Measurements from ENCODE around the gene MS4A3. TPM values are rescaled to one million over a fixed set of nuclear protein-coding genes. Genes with fewer than 3 reads are reported as not detected.
"Not testable (repeated sequence)": the region's sequence is repeated elsewhere in the genome, so short reads cannot be mapped to it uniquely, and the experiment has no call there.

The MS4A3 gene
- polyA plus RNA-seq, 2 of the 4 experiments (the other 2 are of a cell fraction): not detected

DNA sequence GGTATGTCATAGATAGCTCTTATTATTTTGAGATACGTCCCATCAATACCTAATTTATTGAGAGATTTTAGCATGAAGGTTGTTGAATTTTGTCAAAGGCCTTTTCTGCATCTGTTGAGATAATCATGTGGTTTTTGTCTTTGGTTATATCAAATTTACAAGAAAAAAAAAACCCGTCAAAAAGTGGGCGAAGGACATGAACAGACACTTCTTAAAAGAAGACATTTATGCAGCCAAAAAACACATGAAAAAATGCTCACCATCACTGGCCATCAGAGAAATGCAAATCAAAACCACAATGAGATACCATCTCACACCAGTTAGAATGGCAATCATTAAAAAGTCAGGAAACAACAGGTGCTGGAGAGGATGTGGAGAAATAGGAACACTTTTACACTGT, 5.6 kb upstream of the MS4A3 start:
- H3K4me2 ChIP-seq; H3K27ac ChIP-seq; H3K4me1 ChIP-seq; CTCF ChIA-PET; H3K9me3 ChIP-seq; ATAC-seq; H3K4me3 ChIP-seq; POLR2A ChIA-PET; FAIRE-seq; DNase-seq (ENCODE audit: low read depth in 1 of 2, low spot score in 1 of 2): not testable (repeated sequence)
- WGBS (ENCODE audit: missing lambda C conversion rate): 48% methylated on average over 3 of the region's 3 CpGs

DNA sequence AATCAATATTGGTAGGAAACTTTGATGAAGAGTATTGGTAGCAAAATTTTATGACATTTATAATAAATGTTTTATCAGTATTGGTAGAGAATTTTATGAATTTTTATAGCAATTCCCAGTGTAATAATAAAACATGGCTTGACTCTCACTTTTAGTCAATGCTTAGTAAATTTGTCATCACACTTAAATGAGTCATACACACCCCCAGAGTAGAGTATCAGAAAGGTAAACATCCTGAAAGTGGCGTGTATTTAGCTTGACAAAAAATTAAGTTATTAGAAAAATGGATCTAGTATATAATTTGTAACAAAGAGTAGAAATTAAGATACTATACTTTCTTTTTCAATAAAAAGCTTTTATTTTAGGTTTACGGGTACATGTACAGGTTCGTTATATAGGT, 2.6 kb downstream of the MS4A3 start:
- Histone ChIP-seq H3K9me3 (no peaks in the 10 kb centered on the region), H3K4me3 (no peak overlapping the region), H3K4me1 (no peaks in the 10 kb centered on the region), H3K27ac (no peak overlapping the region), H3K4me2 (no peak overlapping the region)
- CTCF ChIA-PET: no interaction called here
- POLR2A ChIA-PET: no interaction called here
- whole genome bisulfite sequencing (ENCODE audit: missing lambda C conversion rate): 22% methylated on average over 3 of the region's 3 CpGs
- ATAC-seq: no peak
- DNase-seq (ENCODE audit: low read depth in 1 of 2, low spot score in 1 of 2): no peak
- no peak for FAIRE-seq
- TF ChIP-seq E2F6 (IDR thresholded peaks at IDR 0.05; ENCODE audit: borderline replicate concordance, low read depth): no peak
- TF ChIP-seq HEYL (CRISPR knock-in tag; IDR thresholded peaks at IDR 0.05): no peak
- no peak for TF ChIP-seq MAZ (IDR thresholded peaks at IDR 0.05; ENCODE audit: borderline replicate concordance, low read depth, low read length)
- TF ChIP-seq, protein P1, sequence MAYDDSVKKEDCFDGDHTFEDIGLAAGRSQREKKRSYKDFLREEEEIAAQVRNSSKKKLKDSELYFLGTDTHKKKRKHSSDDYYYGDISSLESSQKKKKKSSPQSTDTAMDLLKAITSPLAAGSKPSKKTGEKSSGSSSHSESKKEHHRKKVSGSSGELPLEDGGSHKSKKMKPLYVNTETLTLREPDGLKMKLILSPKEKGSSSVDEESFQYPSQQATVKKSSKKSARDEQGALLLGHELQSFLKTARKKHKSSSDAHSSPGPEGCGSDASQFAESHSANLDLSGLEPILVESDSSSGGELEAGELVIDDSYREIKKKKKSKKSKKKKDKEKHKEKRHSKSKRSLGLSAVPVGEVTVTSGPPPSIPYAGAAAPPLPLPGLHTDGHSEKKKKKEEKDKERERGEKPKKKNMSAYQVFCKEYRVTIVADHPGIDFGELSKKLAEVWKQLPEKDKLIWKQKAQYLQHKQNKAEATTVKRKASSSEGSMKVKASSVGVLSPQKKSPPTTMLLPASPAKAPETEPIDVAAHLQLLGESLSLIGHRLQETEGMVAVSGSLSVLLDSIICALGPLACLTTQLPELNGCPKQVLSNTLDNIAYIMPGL (CRISPR knock-in tag; IDR thresholded peaks at IDR 0.05; ENCODE audit: borderline replicate concordance): no peak
- TF ChIP-seq TP53 (CRISPR knock-in tag; IDR thresholded peaks at IDR 0.05): no peak
- no peak for TF ChIP-seq POLR2A (IDR thresholded peaks at IDR 0.05; ENCODE audit: low read length)
- TF ChIP-seq FOXS1 (CRISPR knock-in tag; IDR thresholded peaks at IDR 0.05): no peak
- TF ChIP-seq RFX5 (IDR thresholded peaks at IDR 0.05): no peak
- no peak for TF ChIP-seq NFE2L2 (conservative IDR thresholded peaks at IDR 0.05; ENCODE audit: low read length)
- TF ChIP-seq EHMT2 (IDR thresholded peaks at IDR 0.05; ENCODE audit: low read depth): no peak
- no peak for TF ChIP-seq KDM5A (IDR thresholded peaks at IDR 0.05)
- TF ChIP-seq, protein P2, sequence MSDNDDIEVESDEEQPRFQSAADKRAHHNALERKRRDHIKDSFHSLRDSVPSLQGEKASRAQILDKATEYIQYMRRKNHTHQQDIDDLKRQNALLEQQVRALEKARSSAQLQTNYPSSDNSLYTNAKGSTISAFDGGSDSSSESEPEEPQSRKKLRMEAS (IDR thresholded peaks at IDR 0.05): no peak

DNA sequence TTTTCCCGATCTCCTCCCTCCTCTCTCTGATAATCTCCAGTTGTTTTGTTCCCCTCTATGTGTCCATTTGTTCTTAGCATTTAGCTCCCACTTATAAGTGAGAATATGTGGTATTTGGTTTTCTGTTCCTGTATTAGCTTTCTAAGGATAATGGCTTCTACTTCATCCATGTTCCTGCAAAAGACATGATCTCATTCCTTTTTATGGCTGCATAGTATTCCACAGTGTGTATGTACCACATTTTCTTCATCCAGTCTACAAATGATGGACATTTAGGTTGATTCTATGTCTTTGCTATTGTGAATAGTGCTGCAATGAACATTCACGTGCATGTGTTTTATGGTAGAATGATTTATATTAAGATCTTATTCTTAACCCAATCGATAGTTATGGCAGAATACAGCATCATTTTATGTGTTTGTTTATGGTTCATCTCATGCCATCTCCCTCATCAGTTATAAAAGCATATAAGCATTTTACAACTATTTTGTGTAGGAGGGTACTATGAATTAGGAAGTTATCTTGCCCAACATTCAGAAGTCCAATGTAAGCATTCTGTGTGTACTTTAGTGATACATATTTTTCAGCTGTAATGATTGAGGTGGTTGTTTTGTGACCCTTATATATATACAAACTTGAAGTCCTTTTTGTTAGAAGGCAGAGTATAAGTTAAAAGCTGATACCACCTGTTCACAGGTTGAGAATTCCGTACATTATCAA, 3.2 kb downstream of the MS4A3 start:
- ATAC-seq (no peak), DNase-seq (ENCODE audit: low read depth in 1 of 2, low spot score in 1 of 2) (no peak), FAIRE-seq (no peak)
- H3K4me2 ChIP-seq: no peak overlapping the region
- TF ChIP-seq NFE2L2 (conservative IDR thresholded peaks at IDR 0.05; ENCODE audit: low read length): no peak
- TF ChIP-seq MAZ (IDR thresholded peaks at IDR 0.05; ENCODE audit: borderline replicate concordance, low read depth, low read length): no peak
- TF ChIP-seq EHF (CRISPR knock-in tag; IDR thresholded peaks at IDR 0.05): no peak
- TF ChIP-seq ATOH8 (CRISPR knock-in tag; IDR thresholded peaks at IDR 0.05; ENCODE audit: low read depth): no peak
- no peak for TF ChIP-seq HDAC2 (IDR thresholded peaks at IDR 0.05)
- TF ChIP-seq HOXB5 (CRISPR knock-in tag; IDR thresholded peaks at IDR 0.05): no peak
- TF ChIP-seq ZC3H11A (IDR thresholded peaks at IDR 0.05): no peak
- no peak for TF ChIP-seq FOXS1 (CRISPR knock-in tag; IDR thresholded peaks at IDR 0.05)
- no peak for TF ChIP-seq SMC3 (IDR thresholded peaks at IDR 0.05)
- TF ChIP-seq POLR2AphosphoS2 (conservative IDR thresholded peaks at IDR 0.05; ENCODE audit: low read length): no peak
- TF ChIP-seq KDM1A (IDR thresholded peaks at IDR 0.05; ENCODE audit: low read depth): no peak
- no peak for TF ChIP-seq ZFP36 (IDR thresholded peaks at IDR 0.05; ENCODE audit: borderline replicate concordance, partially characterized antibody)
- TF ChIP-seq EHMT2 (IDR thresholded peaks at IDR 0.05; ENCODE audit: low read depth): no peak
- TF ChIP-seq CBX2 (IDR thresholded peaks at IDR 0.05; ENCODE audit: borderline replicate concordance, low read depth): no peak
- no peak for TF ChIP-seq ELK1 (IDR thresholded peaks at IDR 0.05; ENCODE audit: low read depth, low read length)
- TF ChIP-seq, protein P1 (CRISPR knock-in tag; IDR thresholded peaks at IDR 0.05; ENCODE audit: borderline replicate concordance): no peak
- TF ChIP-seq, protein P3, sequence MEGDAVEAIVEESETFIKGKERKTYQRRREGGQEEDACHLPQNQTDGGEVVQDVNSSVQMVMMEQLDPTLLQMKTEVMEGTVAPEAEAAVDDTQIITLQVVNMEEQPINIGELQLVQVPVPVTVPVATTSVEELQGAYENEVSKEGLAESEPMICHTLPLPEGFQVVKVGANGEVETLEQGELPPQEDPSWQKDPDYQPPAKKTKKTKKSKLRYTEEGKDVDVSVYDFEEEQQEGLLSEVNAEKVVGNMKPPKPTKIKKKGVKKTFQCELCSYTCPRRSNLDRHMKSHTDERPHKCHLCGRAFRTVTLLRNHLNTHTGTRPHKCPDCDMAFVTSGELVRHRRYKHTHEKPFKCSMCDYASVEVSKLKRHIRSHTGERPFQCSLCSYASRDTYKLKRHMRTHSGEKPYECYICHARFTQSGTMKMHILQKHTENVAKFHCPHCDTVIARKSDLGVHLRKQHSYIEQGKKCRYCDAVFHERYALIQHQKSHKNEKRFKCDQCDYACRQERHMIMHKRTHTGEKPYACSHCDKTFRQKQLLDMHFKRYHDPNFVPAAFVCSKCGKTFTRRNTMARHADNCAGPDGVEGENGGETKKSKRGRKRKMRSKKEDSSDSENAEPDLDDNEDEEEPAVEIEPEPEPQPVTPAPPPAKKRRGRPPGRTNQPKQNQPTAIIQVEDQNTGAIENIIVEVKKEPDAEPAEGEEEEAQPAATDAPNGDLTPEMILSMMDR (IDR thresholded peaks at IDR 0.05): no peak
- no peak for TF ChIP-seq FOSL2 (IDR thresholded peaks at IDR 0.05)
- TF ChIP-seq FOSL2 (CRISPR knock-in tag; IDR thresholded peaks at IDR 0.05): no peak
- ChIA-PET POLR2A (no interaction called here), CTCF (no interaction called here)
- WGBS (ENCODE audit: missing lambda C conversion rate): 31% methylated on average over 4 of the region's 4 CpGs
- no peaks in the 10 kb centered on the region for H3K9me3 ChIP-seq
- H3K27ac ChIP-seq: no peak overlapping the region
- no peak overlapping the region for H3K4me3 ChIP-seq
- no peaks in the 10 kb centered on the region for H3K4me1 ChIP-seq

Measured in A549 (cell line).